Bronchial epithelial cell (primary cell): ENCODE data around the gene TTC39C. TPM values are rescaled to one million over a fixed set of nuclear protein-coding genes. Genes with fewer than 3 reads are reported as not detected.

Source experiments
- DNase-seq: peaks from one replicate; pipeline ENCODE4 v3.0.0-alpha.2; 2010; ENCODE audit warnings: low read depth
- FAIRE-seq: peaks from 2 replicates; lab custom pipeline; 2011; peaks lifted over from hg19 to GRCh38; lab: Jason Lieb, UNC
- H3K27me3 ChIP-seq: 2 replicates; pipeline ENCODE4 v1.5.1; 2011; ENCODE audit warnings: low read length; ENCODE audit not compliant: control insufficient read depth, insufficient read depth
- H3K36me3 ChIP-seq: 2 replicates; pipeline ENCODE4 v1.5.1; 2011; ENCODE audit warnings: low read length; ENCODE audit not compliant: control insufficient read depth, insufficient read depth
- H3K4me3 ChIP-seq: 2 replicates; pipeline ENCODE4 v1.5.1; 2011; ENCODE audit warnings: mild to moderate bottlenecking, low read depth, low read length, control low read depth
- total RNA-seq: library from RNA; depleted of rRNA; stranded (reverse); fragments of >200 nt; gene quantifications from 2 replicates; pipeline ENCODE4 v1.2.1, GENCODE V29; 2014
- TF ChIP-seq, protein P1 (sequence below): IDR thresholded peaks from 2 replicates; pipeline ENCODE4 v1.5.1; 2011; ENCODE audit warnings: mild to moderate bottlenecking, moderate library complexity, low read length, control low read depth, inconsistent platforms; ENCODE audit not compliant: insufficient read depth, severe bottlenecking

The TTC39C gene
- total RNA-seq, 1 donor from 2014 or later = 15.3 TPM

DNA sequence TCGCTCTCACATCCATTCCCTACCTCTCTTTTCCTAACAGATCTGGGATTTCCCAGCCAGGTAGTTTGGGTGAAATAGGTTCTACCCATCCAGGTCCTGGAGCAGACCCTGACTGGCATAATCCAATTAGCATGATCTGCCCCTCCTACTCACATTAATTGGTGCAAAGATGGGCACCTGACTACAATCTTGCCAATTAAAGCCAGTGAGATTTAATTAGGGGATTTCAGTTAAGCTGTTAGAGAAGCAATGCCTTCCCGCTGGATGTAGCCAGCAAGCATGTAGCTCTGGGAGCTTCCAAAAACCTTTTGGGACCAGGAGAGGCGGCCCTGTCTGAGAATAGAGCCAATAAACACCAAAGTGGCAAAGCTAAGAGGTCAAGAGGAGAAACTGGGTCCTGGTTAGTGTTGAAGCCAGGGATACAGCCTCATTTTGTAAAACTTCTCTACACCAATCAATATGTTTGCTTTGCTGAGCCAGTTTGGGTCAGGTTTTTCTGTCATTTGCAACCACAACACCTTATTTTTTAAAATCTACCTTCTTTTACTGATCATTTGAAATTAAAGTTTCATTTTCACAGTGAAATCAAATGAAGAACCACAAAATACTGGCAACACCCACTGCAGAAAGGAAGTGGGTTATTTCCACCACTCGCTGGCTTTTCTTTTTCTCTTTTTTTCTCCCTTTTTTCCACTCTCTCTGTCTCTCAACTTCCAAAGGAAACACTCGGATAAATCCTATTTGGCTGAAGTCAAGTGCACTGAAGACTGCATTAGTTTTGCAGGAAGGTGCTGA is 3.2 kb upstream of the TTC39C start:
- no peaks in the 10 kb centered on the region for H3K27me3 ChIP-seq
- H3K36me3 ChIP-seq = no peaks in the 10 kb centered on the region
- no peak overlapping the region for H3K4me3 ChIP-seq
- FAIRE-seq = no peak
- TF ChIP-seq, protein P1, sequence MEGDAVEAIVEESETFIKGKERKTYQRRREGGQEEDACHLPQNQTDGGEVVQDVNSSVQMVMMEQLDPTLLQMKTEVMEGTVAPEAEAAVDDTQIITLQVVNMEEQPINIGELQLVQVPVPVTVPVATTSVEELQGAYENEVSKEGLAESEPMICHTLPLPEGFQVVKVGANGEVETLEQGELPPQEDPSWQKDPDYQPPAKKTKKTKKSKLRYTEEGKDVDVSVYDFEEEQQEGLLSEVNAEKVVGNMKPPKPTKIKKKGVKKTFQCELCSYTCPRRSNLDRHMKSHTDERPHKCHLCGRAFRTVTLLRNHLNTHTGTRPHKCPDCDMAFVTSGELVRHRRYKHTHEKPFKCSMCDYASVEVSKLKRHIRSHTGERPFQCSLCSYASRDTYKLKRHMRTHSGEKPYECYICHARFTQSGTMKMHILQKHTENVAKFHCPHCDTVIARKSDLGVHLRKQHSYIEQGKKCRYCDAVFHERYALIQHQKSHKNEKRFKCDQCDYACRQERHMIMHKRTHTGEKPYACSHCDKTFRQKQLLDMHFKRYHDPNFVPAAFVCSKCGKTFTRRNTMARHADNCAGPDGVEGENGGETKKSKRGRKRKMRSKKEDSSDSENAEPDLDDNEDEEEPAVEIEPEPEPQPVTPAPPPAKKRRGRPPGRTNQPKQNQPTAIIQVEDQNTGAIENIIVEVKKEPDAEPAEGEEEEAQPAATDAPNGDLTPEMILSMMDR = no peak
- no peak for DNase-seq

DNA sequence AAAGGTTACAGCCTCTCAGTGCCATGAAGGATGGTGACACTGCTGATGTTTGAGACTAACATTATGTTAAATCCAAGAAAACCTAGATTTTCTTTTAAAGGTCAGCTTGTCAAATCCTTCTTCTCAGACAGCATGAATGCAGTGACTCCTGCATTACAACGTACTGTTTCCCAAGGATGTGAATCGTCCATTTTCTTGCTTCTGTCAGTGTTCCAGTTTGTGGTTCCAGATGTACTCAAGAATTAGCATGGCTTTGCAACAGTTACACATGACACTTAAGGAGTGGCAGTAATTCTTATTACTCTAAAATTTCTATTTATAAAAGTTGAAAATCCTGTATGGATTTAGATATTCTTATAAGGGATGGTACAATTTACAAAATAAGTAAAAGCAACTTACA is 1.5 kb upstream of the TTC39C start:
- DNase-seq = no peak
- FAIRE-seq = no peak
- Histone ChIP-seq H3K36me3 (no peaks in the 10 kb centered on the region), H3K4me3 (no peak overlapping the region), H3K27me3 (no peaks in the 10 kb centered on the region)
- TF ChIP-seq, protein P1 = no peak

DNA sequence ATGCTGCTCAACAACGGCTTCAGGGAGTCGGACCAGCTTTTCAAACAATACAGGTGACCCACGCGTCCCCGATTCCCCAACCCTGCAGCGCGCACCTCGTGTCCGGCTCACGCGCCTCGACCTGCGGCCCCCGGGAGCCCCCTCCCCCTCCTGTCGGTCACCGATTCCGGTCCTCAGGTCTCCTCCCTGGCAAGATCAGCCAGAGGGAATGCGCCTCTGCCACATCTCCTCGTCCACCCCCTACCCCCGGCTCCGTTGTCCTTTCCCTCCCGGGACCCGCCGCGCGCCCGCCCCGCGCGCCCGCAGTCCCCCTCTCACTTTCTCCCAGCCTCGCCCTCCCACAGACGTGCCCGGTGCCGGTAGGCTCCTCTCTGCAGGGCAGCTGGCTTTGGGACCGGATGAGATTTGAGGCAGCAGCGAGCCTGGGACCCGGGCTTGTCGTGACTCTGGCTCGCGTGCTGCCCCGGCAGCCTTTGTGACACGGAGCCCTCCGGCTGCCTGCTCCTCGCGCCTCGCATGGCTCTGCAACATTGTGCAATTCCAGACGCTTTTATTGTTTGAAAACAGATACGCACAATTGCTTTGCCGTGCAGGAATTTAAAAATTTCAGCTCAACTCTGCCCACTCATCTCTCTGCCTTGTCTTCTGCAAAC is 558 bp downstream of the TTC39C start:
- no peak for DNase-seq
- TF ChIP-seq, protein P1 = no peak
- H3K27me3 ChIP-seq = no peaks in the 10 kb centered on the region
- H3K36me3 ChIP-seq = no peaks in the 10 kb centered on the region
- peak overlapping the region; percentile 88 for H3K4me3 ChIP-seq
- FAIRE-seq = no peak

DNA sequence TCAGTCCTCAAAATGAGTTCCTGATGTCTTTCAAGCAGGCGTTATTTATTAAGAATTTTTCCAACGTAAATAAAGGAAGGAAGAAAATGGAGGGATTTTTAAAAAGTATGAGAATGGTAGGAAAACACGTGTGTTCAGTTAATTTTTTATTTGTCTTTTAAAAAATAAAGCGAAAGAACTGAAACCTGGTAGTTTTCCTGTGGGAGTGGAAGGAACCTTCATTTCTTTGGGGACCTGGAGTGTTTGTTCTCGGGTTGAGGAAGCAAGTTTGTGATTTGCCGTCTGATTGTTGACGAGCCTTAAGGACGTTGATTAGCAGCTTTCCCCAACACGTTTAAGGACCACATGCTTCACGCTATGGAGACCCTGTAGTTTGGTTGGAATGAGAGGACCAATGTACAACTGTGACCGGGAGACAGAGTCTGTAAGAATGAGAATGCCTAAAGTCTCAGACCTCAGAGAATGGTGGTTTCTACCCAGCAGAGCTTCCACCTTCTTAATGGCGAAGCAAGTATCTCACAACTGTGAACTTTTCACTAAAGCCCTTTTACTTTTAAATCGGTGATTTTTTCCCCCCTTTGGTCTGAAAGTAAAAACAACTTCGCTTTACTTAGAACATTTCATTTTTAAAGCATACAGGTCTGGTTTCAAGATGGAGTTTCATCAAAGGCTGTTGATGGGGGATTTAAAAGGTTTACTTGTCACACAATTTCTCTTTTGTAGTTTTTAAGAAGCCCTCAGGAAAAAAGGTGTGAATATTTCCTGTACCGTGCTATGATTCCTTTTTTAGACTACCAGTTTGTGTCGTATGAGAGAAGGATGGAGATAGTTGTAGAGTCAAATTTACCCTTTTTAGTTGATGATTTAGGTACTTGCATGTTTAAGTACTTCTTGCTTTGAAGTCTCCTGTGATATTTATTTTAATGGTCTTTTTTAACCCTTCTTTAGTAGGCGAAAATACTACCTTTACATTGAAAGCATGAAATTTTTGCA is 1.4 kb downstream of the TTC39C start:
- Histone ChIP-seq H3K36me3 (no peaks in the 10 kb centered on the region), H3K27me3 (no peaks in the 10 kb centered on the region), H3K4me3 (peak overlapping the region; percentile 88)
- TF ChIP-seq, protein P1 = no peak
- DNase-seq (no peak), FAIRE-seq (no peak)

DNA sequence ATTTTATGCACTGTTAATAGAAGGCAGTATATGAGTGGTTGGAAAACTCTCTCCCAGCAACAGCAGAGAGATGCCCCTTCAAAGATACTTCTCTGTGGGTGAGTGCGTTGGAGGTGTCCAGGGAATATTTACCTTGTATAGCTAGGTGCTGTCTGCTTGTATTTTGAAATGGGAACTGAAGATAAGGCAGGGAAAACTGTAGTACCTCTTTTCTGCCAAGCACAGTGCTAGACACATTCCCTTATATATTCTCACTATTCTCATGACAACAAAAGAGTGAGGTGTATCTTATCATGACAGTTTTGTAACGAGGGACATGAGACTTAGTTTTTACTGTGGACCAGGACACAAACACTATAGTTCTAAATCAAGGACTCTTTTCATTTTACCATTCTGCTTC is 2.1 kb downstream of the TTC39C start:
- TF ChIP-seq, protein P1 = peak; percentile 53
- H3K27me3 ChIP-seq = no peaks in the 10 kb centered on the region
- DNase-seq = peak; percentile 64
- no peak for FAIRE-seq
- no peaks in the 10 kb centered on the region for H3K36me3 ChIP-seq
- H3K4me3 ChIP-seq = no peak overlapping the region
